H1 (cell line): ENCODE measurements around the gene SVIL. TPM values are rescaled to one million over a fixed set of nuclear protein-coding genes. Genes with fewer than 3 reads are reported as not detected.

Experiments
- CTCF ChIA-PET: fragments of 300-600 bp; sonication (Branson Sonifier 250); formaldehyde crosslinking; loops from one replicate; lab custom pipeline; 2021; ENCODE audit not compliant: partially characterized antibody; lab: Charles Lee
- POLR2A ChIA-PET: fragments of 300-600 bp; sonication (Branson Sonifier 250); formaldehyde crosslinking; loops from one replicate; lab custom pipeline; 2021; ENCODE audit warnings: inconsistent platforms; ENCODE audit not compliant: partially characterized antibody; lab: Charles Lee
- DNase-seq, 2 experiments: peaks; one replicate each; pipeline versions ENCODE4 v3.0.0 to v3.0.0-alpha.2; 2010 to 2022; ENCODE audit warnings: low spot score in 2 of 2, low read depth in 1 of 2, mixed read lengths in 1 of 2
- FAIRE-seq: peaks from 2 replicates; lab custom pipeline; 2011; peaks lifted over from hg19 to GRCh38; lab: Jason Lieb, UNC
- H2AFZ ChIP-seq: 2 replicates; pipeline ENCODE4 v1.8.1; 2012; ENCODE audit warnings: low read length, inconsistent platforms
- H2AK5ac ChIP-seq: 2 replicates; pipeline ENCODE4 v1.6.1; 2013; ENCODE audit warnings: low read depth, low read length
- H2BK120ac ChIP-seq: replicated peaks from 2 replicates; pipeline ENCODE3; 2013; ENCODE audit warnings: low read depth, low read length, inconsistent platforms
- H2BK12ac ChIP-seq: 2 replicates; pipeline ENCODE4 v1.6.1; 2013; ENCODE audit warnings: low read depth, low read length
- H2BK15ac ChIP-seq: 2 replicates; pipeline ENCODE4 v1.6.1; 2013; ENCODE audit warnings: low read length
- H2BK20ac ChIP-seq: 2 replicates; pipeline ENCODE4 v1.6.1; 2013; ENCODE audit warnings: low read length
- H2BK5ac ChIP-seq: 2 replicates; pipeline ENCODE4 v1.6.1; 2013; ENCODE audit warnings: low read depth, low read length
- H3K14ac ChIP-seq: 2 replicates; pipeline ENCODE4 v1.6.1; 2013; ENCODE audit warnings: inconsistent platforms; ENCODE audit not compliant: insufficient read length
- H3K18ac ChIP-seq: 2 replicates; pipeline ENCODE4 v1.6.1; 2013; ENCODE audit warnings: low read length; ENCODE audit errors: extremely low read depth
- H3K23ac ChIP-seq: 2 replicates; pipeline ENCODE4 v1.6.1; 2013; ENCODE audit warnings: inconsistent platforms; ENCODE audit not compliant: insufficient read length
- H3K23me2 ChIP-seq: 2 replicates; pipeline ENCODE4 v1.6.1; 2013; ENCODE audit warnings: low read depth, low read length
- H3K27ac ChIP-seq: 2 replicates; pipeline ENCODE4 v1.6.1; 2011; ENCODE audit warnings: low read depth, low read length, inconsistent platforms
- H3K27me3 ChIP-seq, 4 experiments: replicated peaks in 1 of 4; 1 replicate in 1 of 4; 2 replicates in 3 of 4; pipeline versions ENCODE4 v1.6.1 to v1.8.1; 2011 to 2013; ENCODE audit warnings: low read length in 3 of 4, mild to moderate bottlenecking in 3 of 4, inconsistent platforms in 2 of 4, mixed read lengths in 2 of 4, moderate library complexity in 1 of 4; ENCODE audit not compliant: control insufficient read depth in 3 of 4, insufficient read depth in 3 of 4; ENCODE audit errors: extremely low read depth in 1 of 4
- H3K36me3 ChIP-seq, 4 experiments: 2 replicates each; pipeline versions ENCODE4 v1.6.1 to v1.8.1; 2011 to 2013; ENCODE audit warnings: mild to moderate bottlenecking in 4 of 4, low read length in 3 of 4, moderate library complexity in 2 of 4, control low read depth in 1 of 4, inconsistent platforms in 1 of 4; ENCODE audit not compliant: insufficient read depth in 4 of 4, control insufficient read depth in 2 of 4
- H3K4ac ChIP-seq: replicated peaks from 2 replicates; pipeline ENCODE3; 2013; ENCODE audit warnings: low read length, low read depth, mixed read lengths, inconsistent platforms; ENCODE audit not compliant: insufficient read length
- H3K4me1 ChIP-seq, 4 experiments: replicated peaks in 1 of 4; 1 replicate in 1 of 4; 2 replicates in 3 of 4; pipeline versions ENCODE4 v1.6.1 to v1.8.1; 2011 to 2013; ENCODE audit warnings: low read length in 3 of 4, inconsistent platforms in 2 of 4, mixed read lengths in 1 of 4; ENCODE audit not compliant: insufficient read depth in 4 of 4, control insufficient read depth in 3 of 4
- H3K4me2 ChIP-seq, 2 experiments: 2 replicates each; pipeline versions ENCODE4 v1.6.1 to v1.8.1; 2011 to 2013; ENCODE audit warnings: low read depth in 2 of 2, low read length in 2 of 2, control low read depth in 1 of 2, inconsistent platforms in 1 of 2, mild to moderate bottlenecking in 1 of 2; ENCODE audit not compliant: insufficient read depth in 1 of 2
- H3K4me3 ChIP-seq, 4 experiments: fragments of 200-600, 300-600 bp in 1 of 4; sonication (generic), shearing (Covaris generic), sonication (Bioruptor Twin) in 1 of 4; 2 replicates each; pipeline versions ENCODE4 v1.5.1 to v1.8.1; 2011 to 2016; ENCODE audit warnings: low read length in 4 of 4, low read depth in 3 of 4, control low read depth in 2 of 4, inconsistent platforms in 2 of 4, mild to moderate bottlenecking in 2 of 4, mixed read lengths in 1 of 4, moderate library complexity in 1 of 4; ENCODE audit not compliant: insufficient read depth in 2 of 4; ENCODE audit errors: extremely low read depth in 1 of 4
- H3K56ac ChIP-seq: replicated peaks from 2 replicates; pipeline ENCODE3; 2013; ENCODE audit warnings: low read depth, mild to moderate bottlenecking, mixed read lengths, low read length, inconsistent platforms; ENCODE audit not compliant: insufficient read length
- H3K79me1 ChIP-seq: 2 replicates; pipeline ENCODE4 v1.6.1; 2013; ENCODE audit warnings: low read depth, low read length, control low read depth
- H3K79me2 ChIP-seq, 2 experiments: 2 replicates each; pipeline versions ENCODE4 v1.6.1 to v1.8.1; 2012 to 2013; ENCODE audit warnings: low read length in 2 of 2, mild to moderate bottlenecking in 2 of 2, inconsistent platforms in 1 of 2; ENCODE audit not compliant: insufficient read depth in 2 of 2, control insufficient read depth in 1 of 2
- H3K9ac ChIP-seq, 4 experiments: replicated peaks in 1 of 4; 1 replicate in 1 of 4; 2 replicates in 3 of 4; pipeline versions ENCODE4 v1.6.1 to v1.8.1; 2011 to 2013; ENCODE audit warnings: low read depth in 3 of 4, low read length in 3 of 4, control low read depth in 2 of 4, mild to moderate bottlenecking in 2 of 4, moderate library complexity in 2 of 4, inconsistent platforms in 1 of 4; ENCODE audit errors: extremely low read depth in 1 of 4
- H3K9me3 ChIP-seq, 2 experiments: 2 replicates each; pipeline versions ENCODE4 v1.6.1 to v1.8.1; 2012 to 2013; ENCODE audit warnings: mild to moderate bottlenecking in 2 of 2, moderate library complexity in 2 of 2, control low read depth in 1 of 2, inconsistent platforms in 1 of 2, low read depth in 1 of 2, low read length in 1 of 2, mixed read lengths in 1 of 2; ENCODE audit not compliant: insufficient read depth in 2 of 2
- H4K20me1 ChIP-seq, 2 experiments: replicated peaks in 1 of 2; 2 replicates each; pipeline versions ENCODE3 to v1.8.1; 2011 to 2013; ENCODE audit warnings: inconsistent platforms in 2 of 2, low read length in 2 of 2, mild to moderate bottlenecking in 1 of 2; ENCODE audit not compliant: insufficient read depth in 2 of 2, control insufficient read depth in 1 of 2
- H4K5ac ChIP-seq: 2 replicates; pipeline ENCODE4 v1.6.1; 2013; ENCODE audit warnings: low read length, low read depth, mixed read lengths, inconsistent platforms; ENCODE audit not compliant: insufficient read length
- H4K8ac ChIP-seq: 2 replicates; pipeline ENCODE4 v1.8.0; 2013; ENCODE audit warnings: mild to moderate bottlenecking, moderate library complexity, low read length, inconsistent platforms; ENCODE audit not compliant: insufficient read depth; ENCODE audit errors: extremely low read depth
- H4K91ac ChIP-seq: replicated peaks from 2 replicates; pipeline ENCODE3; 2013; ENCODE audit warnings: low read length, mixed read lengths, inconsistent platforms; ENCODE audit not compliant: insufficient read length
- BACH1 ChIP-seq: IDR thresholded peaks from 2 replicates; pipeline ENCODE4 v1.6.1; 2012; ENCODE audit warnings: low read length, improper control_type of control experiment
- BRCA1 ChIP-seq: IDR thresholded peaks from 2 replicates; pipeline ENCODE4 v1.6.1; 2012; ENCODE audit warnings: low read depth, low read length, improper control_type of control experiment
- CHD1 ChIP-seq: IDR thresholded peaks from 2 replicates; pipeline ENCODE4 v1.6.1; 2012; ENCODE audit warnings: low read depth, low read length, improper control_type of control experiment
- CTBP2 ChIP-seq: IDR thresholded peaks from 2 replicates; pipeline ENCODE4 v1.7.0; 2011; ENCODE audit warnings: borderline replicate concordance, mild to moderate bottlenecking, moderate library complexity, mixed read lengths, low read length; ENCODE audit not compliant: insufficient read depth, insufficient read length
- EGR1 ChIP-seq: IDR thresholded peaks from 2 replicates; pipeline ENCODE4 v1.6.1; 2011; ENCODE audit warnings: low read depth, low read length, borderline replicate concordance
- FOSL1 ChIP-seq: IDR thresholded peaks from 2 replicates; pipeline ENCODE4 v1.6.1; 2011; ENCODE audit warnings: mild to moderate bottlenecking, low read depth, low read length, moderate library complexity; ENCODE audit not compliant: insufficient read depth
- HDAC2 ChIP-seq, 2 experiments: fragments of 300-600 bp in 1 of 2; sonication (generic) in 1 of 2; IDR thresholded peaks; 2 replicates each; pipeline ENCODE4 v1.6.1; 2011 to 2012; ENCODE audit warnings: low read depth in 2 of 2, low read length in 2 of 2, mild to moderate bottlenecking in 2 of 2, moderate library complexity in 2 of 2, borderline replicate concordance in 1 of 2, inconsistent platforms in 1 of 2
- JUND ChIP-seq: IDR thresholded peaks from 2 replicates; pipeline ENCODE4 v1.6.1; 2011; ENCODE audit warnings: mild to moderate bottlenecking, improper control_type of control experiment, low read length
- PHF8 ChIP-seq: fragments of 200-600 bp; sonication (generic); conservative IDR thresholded peaks from 2 replicates; pipeline ENCODE4 v1.7.1; 2012; ENCODE audit warnings: low read depth, mild to moderate bottlenecking, inconsistent platforms, low read length, moderate library complexity
- SIRT6 ChIP-seq: IDR thresholded peaks from one replicate; pipeline ENCODE4 v1.7.1; 2012; ENCODE audit warnings: low read length, inconsistent platforms
- SUZ12 ChIP-seq: fragments of 200-600 bp; sonication (generic); IDR thresholded peaks from 2 replicates; pipeline ENCODE4 v1.6.1; 2012; ENCODE audit warnings: mild to moderate bottlenecking, inconsistent platforms, low read length, moderate library complexity, mixed read lengths
- TBP ChIP-seq: IDR thresholded peaks from 2 replicates; pipeline ENCODE4 v1.6.1; 2011; ENCODE audit warnings: low read depth, low read length, improper control_type of control experiment
- TCF12 ChIP-seq: IDR thresholded peaks from 2 replicates; pipeline ENCODE4 v1.6.1; 2011; ENCODE audit warnings: low read depth, mild to moderate bottlenecking, low read length
- WGBS, 2 experiments: shearing (Covaris generic) in 1 of 2; methylation state at CpG; one replicate each; pipeline versions ENCODE4 v1.1.6 to v1.1.7; 2013 to 2015; ENCODE audit warnings: low lambda C conversion rate in 2 of 2, mixed read lengths in 2 of 2, inconsistent platforms in 1 of 2, low coverage in 1 of 2, missing lambda C conversion rate in 1 of 2; ENCODE audit not compliant: insufficient replicate concordance in 2 of 2, insufficient coverage in 1 of 2, insufficient read length in 1 of 2; ENCODE audit errors: extremely low coverage in 1 of 2, missing lambda C conversion rate in 1 of 2; 5-methylcytosine and 5-hydroxymethylcytosine counted together
- polyA plus RNA-seq, 7 experiments: library from polyadenylated mRNA; depleted of rRNA in 3 of 7; stranded (reverse) in 5 of 7; unstranded in 2 of 7; fragments of >200 nt in 5 of 7; fragments of 200-250 nt in 2 of 7; gene quantifications; 1 replicate in 5 of 7; 2 replicates in 1 of 7; 4 replicates in 1 of 7; pipeline versions ENCODE4 v1.2.1 to v1.2.3, GENCODE V29; 2011 to 2013; ENCODE audit warnings: missing spikeins in 2 of 7, mixed read lengths in 2 of 7
- total RNA-seq: library from RNA; stranded (reverse); fragmentation: NEBNext Ultra II Directional; extraction: Animal tissue kit (Norgen Biotek cat#: 25700); gene quantifications from 2 replicates; pipeline ENCODE4 v1.2.1, GENCODE V29; 2021

The SVIL gene
- total and polyA plus RNA-seq, 2 of the 8 experiments (the other 6 are each of a cell fraction or from before 2014, with no cell fraction given): 4.7 to 15.4 TPM

DNA sequence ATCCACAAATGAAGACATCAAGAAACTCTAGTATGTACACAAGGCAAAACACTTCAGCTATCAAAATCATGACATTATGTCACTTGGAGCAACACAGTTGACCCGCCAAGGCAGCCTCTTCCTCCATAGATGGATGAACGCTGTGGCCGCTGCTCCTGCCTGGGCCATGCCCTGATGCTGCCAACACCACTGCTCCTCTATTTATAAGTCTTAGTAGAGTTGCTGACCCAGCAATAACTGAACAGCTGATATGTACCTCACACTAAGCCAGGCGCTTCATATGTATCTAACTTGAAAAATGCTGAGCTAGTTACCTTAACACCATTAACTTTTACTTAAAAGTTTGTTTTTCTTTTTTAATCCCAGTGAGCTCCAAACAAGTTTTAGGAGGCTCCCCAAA, 214.0 kb downstream of the SVIL start (continued):
- no peak for TF ChIP-seq BACH1

DNA sequence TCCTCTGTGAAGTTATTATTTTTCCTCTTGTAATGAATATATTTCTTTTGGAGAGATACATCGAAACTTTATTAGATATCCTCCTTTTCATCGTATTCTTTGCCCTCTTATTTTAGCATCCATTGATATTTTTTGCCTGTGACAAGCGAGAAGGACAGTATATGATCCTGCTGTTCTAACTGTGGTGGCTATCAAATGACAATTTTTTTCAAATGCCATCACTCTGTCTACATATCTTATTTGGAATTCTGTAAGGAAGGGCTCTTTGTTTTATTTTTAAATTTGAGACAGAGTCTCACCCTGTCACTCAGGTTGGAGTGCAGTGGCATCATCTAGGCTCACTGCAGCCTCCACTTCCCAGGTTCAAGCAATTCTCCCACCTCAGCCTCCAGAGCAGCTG, 217.4 kb downstream of the SVIL start:
- Histone ChIP-seq H3K79me2 (no peaks in the 10 kb centered on the region), H3K23me2 (no peaks in the 10 kb centered on the region), H4K91ac (no peak overlapping the region), H2AFZ (no peak overlapping the region), H3K4me3 (no peak overlapping the region), H2BK20ac (no peak overlapping the region), H3K79me1 (no peaks in the 10 kb centered on the region), H2BK5ac (no peak overlapping the region), H2BK120ac (no peak overlapping the region), H3K9ac (no peak overlapping the region), H3K18ac (no peak overlapping the region), H4K5ac (no peak overlapping the region), H3K27ac (no peak overlapping the region), H2AK5ac (no peak overlapping the region), H3K36me3 (no peaks in the 10 kb centered on the region), H3K14ac (no peak overlapping the region), H4K8ac (no peak overlapping the region), H3K4me1 (no peaks in the 10 kb centered on the region), H3K56ac (no peak overlapping the region), H2BK12ac (no peak overlapping the region), H3K9me3 (no peaks in the 10 kb centered on the region), H3K4me2 (no peak overlapping the region), H2BK15ac (no peak overlapping the region), H3K27me3 (no peaks in the 10 kb centered on the region), H3K4ac (no peak overlapping the region), H4K20me1 (no peaks in the 10 kb centered on the region), H3K23ac (no peak overlapping the region)
- ChIA-PET CTCF (no interaction called here), POLR2A (no interaction called here)
- FAIRE-seq (no peak), DNase-seq (no peak)
- WGBS, 2 experiments: 95% methylated on average over 3 of the region's 3 CpGs; no CpG with 5 or more reads in 1 of the 2 experiments
- TF ChIP-seq TBP (no peak), BACH1 (no peak), JUND (no peak), HDAC2 (IDR thresholded peaks at IDR 0.05; ENCODE audit: borderline replicate concordance in 1 of 2, low read depth in 2 of 2, low read length in 2 of 2) (no peak), SUZ12 (no peak), FOSL1 (no peak), BRCA1 (no peak), CTBP2 (no peak), PHF8 (no peak), CHD1 (no peak), SIRT6 (no peak), TCF12 (no peak), EGR1 (no peak)
